Adrenal gland (tissue), 12 donors: ENCODE measurements around the gene MAP3K3. TPM values are rescaled to one million over a fixed set of nuclear protein-coding genes. Genes with fewer than 3 reads are reported as not detected.

ENCODE experiments used
- DNase-seq, 7 donors: peaks; one replicate each; pipeline ENCODE4 v3.0.0-alpha.2; 2019 to 2020
- H3K27ac ChIP-seq, 5 donors: fragments of 200-600 bp; sonication (generic) in 4 of 5; 1 replicate in 3 of 5; 2 replicates in 2 of 5; pipeline versions ENCODE4 v1.5.1 to v1.8.0; 2016 to 2020; ENCODE audit warnings: mild to moderate bottlenecking in 1 of 5
- H3K27me3 ChIP-seq: fragments of 200-600 bp; 2 replicates; pipeline ENCODE4 v1.8.0; 2021
- H3K36me3 ChIP-seq, 2 donors: fragments of 200-600 bp; replicated peaks in 1 of 2; 1 replicate in 1 of 2; 2 replicates in 1 of 2; pipeline versions ENCODE4 v1.5.1 to v1.8.0; 2018 to 2022
- H3K4me1 ChIP-seq, 2 donors: fragments of 200-600 bp; replicated peaks in 1 of 2; 1 replicate in 1 of 2; 2 replicates in 1 of 2; pipeline versions ENCODE4 v1.5.1 to v1.8.0; 2018 to 2021
- H3K4me3 ChIP-seq, 4 donors: fragments of 200-600 bp; sonication (generic) in 3 of 4; one replicate each; pipeline ENCODE4 v1.5.1; 2016 to 2018
- H3K9me3 ChIP-seq, 3 donors: fragments of 200-600 bp; sonication (generic) in 1 of 3; replicated peaks in 1 of 3; 1 replicate in 2 of 3; 2 replicates in 1 of 3; pipeline versions ENCODE4 v1.5.1 to v1.8.0; 2016 to 2021
- POLR2A ChIP-seq, 2 donors: fragments of 450-650 bp; IDR thresholded peaks; one replicate each; pipeline ENCODE4 v1.6.1; 2017; ENCODE audit warnings: antibody characterized with exemption in 2 of 2, mild to moderate bottlenecking in 2 of 2, moderate library complexity in 1 of 2
- WGBS, 4 donors: extraction: QIAGEN DNeasy Blood & Tissue Kit in 2 of 4; methylation state at CpG; one replicate each; pipeline versions ENCODE4 v1.1.5 to v1.1.7; 2013 to 2017; 5-methylcytosine and 5-hydroxymethylcytosine counted together
- intact Hi-C, 2 donors: fragments of 100-400 bp; cut with DNase I; formaldehyde crosslinking; loops; one replicate each; pipeline versions ENCODE4 v1.14.1 to v1.15.0; 2022 to 2023
- polyA plus RNA-seq, 3 donors: library from polyadenylated mRNA; stranded (reverse); fragments of 200-250 nt in 2 of 3; fragments of 350-450 nt in 1 of 3; fragmentation: Illumina TruSeq in 1 of 3; extraction: RNeasy Lipid Tissue Mini Kit (QIAGEN cat#74804) in 1 of 3; gene quantifications; one replicate each; pipeline ENCODE4 v1.2.3, GENCODE V29; 2013 to 2014
- total RNA-seq, 9 donors: library from RNA; depleted of rRNA in 4 of 9; stranded (reverse); fragments of >200 nt in 4 of 9; fragments of 120-200 nt in 1 of 9; fragmentation: NEBNext Ultra II Directional in 1 of 9; extraction: Animal tissue kit (Norgen Biotek cat#: 25700) in 1 of 9; gene quantifications; one replicate each; pipeline versions ENCODE4 v1.1.0 to v1.2.4, GENCODE V29; 2013 to 2023
- TF ChIP-seq, protein P1 (sequence below), 6 experiments: fragments of 450-650 bp in 4 of 6; fragments of 200-600 bp in 2 of 6; sonication (generic) in 1 of 6; IDR thresholded peaks; 1 replicate in 5 of 6; 2 replicates in 1 of 6; pipeline versions ENCODE4 v1.5.1 to v1.8.0; 2016 to 2021; ENCODE audit warnings: antibody characterized with exemption in 6 of 6, mild to moderate bottlenecking in 2 of 6, moderate library complexity in 1 of 6
- donor health status: healthy with polysubstance abuse.
- donor health status: Bipolar disorder and iron deficiency.
- donor health status: DM: yes; HTN: yes; CAD: no.
- donor health status: DM: no; HTN: no; CAD: no.
- donor health status: DM: no; HTN: no; CAD: no.
- donor health status: DM: yes; HTN: yes; CAD: no.

MAP3K3 gene
- total and polyA plus RNA-seq, 12 donors: 11.6 to 47.1 (median 30.5) TPM

GRCh38 chr17:63696381-63696961 is 74.3 kb downstream of the MAP3K3 start:
- Histone ChIP-seq H3K36me3 (peaks cover 0 to 33% of the 10 kb centered on the region in 2 donors), H3K9me3 (no peaks in the 10 kb centered on the region), H3K4me1 (peaks cover 8 to 13% of the 10 kb centered on the region in 2 donors), H3K27ac (peak overlapping the region in 2 of 5 donors; percentile 21 to 29), H3K4me3 (no peak overlapping the region), H3K27me3 (no peaks in the 10 kb centered on the region)
- intact Hi-C loops: loop anchor here (5.0 to 10.0 kb wide), 2 partner anchors 72 to 74 kb away; partner anchors contain the start of gene MAP3K3 (in 2 of the 2)
- TF ChIP-seq POLR2A (IDR thresholded peaks at IDR 0.05): no peak
- TF ChIP-seq, protein P1, sequence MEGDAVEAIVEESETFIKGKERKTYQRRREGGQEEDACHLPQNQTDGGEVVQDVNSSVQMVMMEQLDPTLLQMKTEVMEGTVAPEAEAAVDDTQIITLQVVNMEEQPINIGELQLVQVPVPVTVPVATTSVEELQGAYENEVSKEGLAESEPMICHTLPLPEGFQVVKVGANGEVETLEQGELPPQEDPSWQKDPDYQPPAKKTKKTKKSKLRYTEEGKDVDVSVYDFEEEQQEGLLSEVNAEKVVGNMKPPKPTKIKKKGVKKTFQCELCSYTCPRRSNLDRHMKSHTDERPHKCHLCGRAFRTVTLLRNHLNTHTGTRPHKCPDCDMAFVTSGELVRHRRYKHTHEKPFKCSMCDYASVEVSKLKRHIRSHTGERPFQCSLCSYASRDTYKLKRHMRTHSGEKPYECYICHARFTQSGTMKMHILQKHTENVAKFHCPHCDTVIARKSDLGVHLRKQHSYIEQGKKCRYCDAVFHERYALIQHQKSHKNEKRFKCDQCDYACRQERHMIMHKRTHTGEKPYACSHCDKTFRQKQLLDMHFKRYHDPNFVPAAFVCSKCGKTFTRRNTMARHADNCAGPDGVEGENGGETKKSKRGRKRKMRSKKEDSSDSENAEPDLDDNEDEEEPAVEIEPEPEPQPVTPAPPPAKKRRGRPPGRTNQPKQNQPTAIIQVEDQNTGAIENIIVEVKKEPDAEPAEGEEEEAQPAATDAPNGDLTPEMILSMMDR (IDR thresholded peaks at IDR 0.05): peak in 5 of 6 experiments; percentile 13 to 43 (median 28)
- whole genome bisulfite sequencing, 4 donors: 40 to 67% (median 60%) methylated on average over 3 to 9 of the region's 9 CpGs
- peak in 5 of 7 donors; percentile 33 to 67 (median 40) for DNase-seq

DNA sequence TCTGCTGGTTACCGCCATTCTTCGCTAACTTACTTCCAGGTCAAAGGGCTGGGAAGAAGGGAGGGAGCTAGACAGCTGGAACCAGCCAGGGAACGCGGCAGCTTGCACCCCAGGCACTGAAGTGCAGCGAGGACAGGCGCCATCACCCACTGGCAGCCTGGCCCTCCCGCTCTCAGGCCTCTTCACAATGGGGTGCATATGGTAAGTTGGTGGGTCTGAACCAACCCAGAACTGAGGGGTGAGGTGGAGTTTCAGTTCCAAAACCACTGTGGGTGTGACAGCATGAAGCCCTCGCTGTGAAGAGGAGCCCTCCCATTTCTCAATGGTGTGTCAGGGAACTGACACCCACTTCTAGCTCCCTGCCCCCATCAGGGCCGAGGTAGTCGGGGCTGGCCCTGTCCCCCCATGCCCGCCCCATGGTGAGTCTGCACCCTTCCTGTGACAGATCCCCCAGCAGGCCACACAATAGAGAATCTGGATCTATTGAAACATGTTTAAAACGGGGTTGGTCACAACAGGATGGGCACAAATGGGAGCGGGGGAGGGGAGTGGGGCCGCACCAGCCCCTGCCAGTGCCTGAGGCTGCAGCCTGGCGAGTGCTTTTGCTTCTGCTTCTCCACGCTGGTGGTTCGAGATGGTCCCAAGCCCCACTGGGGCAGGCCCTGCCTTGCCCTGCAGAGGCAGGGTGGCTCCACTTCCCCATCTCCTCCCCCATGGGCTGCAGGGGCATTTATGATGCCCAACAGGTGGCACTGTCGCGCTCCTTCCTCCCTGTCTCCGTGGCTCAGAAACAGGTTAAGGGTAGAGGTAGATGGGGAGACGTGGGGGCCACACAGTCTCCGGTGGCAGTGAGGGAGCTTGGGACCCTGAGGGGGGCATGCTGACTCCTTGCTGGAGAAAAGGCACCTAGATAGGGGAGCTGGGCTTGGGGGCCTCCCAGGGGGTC is 75.4 kb downstream of the MAP3K3 start:
- peak in 6 of 7 donors; percentile 33 to 77 (median 56) for DNase-seq
- Histone ChIP-seq H3K4me3 (peak overlapping the region in 1 of 4 donors; percentile 91), H3K9me3 (no peaks in the 10 kb centered on the region), H3K4me1 (peaks cover 10 to 15% of the 10 kb centered on the region in 2 donors), H3K27ac (peak overlapping the region in 2 of 5 donors; percentile 13 to 21), H3K27me3 (no peaks in the 10 kb centered on the region), H3K36me3 (peaks cover 0 to 22% of the 10 kb centered on the region in 2 donors)
- TF ChIP-seq POLR2A (IDR thresholded peaks at IDR 0.05): no peak
- TF ChIP-seq, protein P1 (IDR thresholded peaks at IDR 0.05): peak; percentile 22 to 55 (median 42)
- intact Hi-C loops: loop anchor here (5.0 to 10.0 kb wide), 2 partner anchors 73 to 75 kb away; partner anchors contain the start of gene MAP3K3 (in 2 of the 2)
- 66 to 70% (median 68%) methylated on average over 13 to 22 of the region's 22 CpGs for WGBS, 4 donors

- Histone ChIP-seq H3K27me3 (no peaks in the 10 kb centered on the region), H3K27ac (peak overlapping the region in 2 of 5 donors; percentile 67 to 84), H3K4me3 (peak overlapping the region in 1 of 4 donors; percentile 91), H3K9me3 (no peaks in the 10 kb centered on the region), H3K36me3 (peaks cover 0 to 21% of the 10 kb centered on the region in 2 donors), H3K4me1 (peaks cover 10 to 15% of the 10 kb centered on the region in 2 donors)
- intact Hi-C loops: loop anchor here (5.0 to 10.0 kb wide), 2 partner anchors 74 to 76 kb away; partner anchors contain the start of gene MAP3K3 (in 2 of the 2)
- no peak for DNase-seq
- no peak for TF ChIP-seq POLR2A (IDR thresholded peaks at IDR 0.05)
- TF ChIP-seq, protein P1 (IDR thresholded peaks at IDR 0.05): no peak
- 41 to 72% (median 66%) methylated on average over 15 to 24 of the region's 24 CpGs for WGBS, 4 donors
These were observed 76.2 kb downstream of the MAP3K3 start for GRCh38 chr17:63698381-63698885.
